ENCODE data around the gene LRRC56.

The LRRC56 gene

DNA sequence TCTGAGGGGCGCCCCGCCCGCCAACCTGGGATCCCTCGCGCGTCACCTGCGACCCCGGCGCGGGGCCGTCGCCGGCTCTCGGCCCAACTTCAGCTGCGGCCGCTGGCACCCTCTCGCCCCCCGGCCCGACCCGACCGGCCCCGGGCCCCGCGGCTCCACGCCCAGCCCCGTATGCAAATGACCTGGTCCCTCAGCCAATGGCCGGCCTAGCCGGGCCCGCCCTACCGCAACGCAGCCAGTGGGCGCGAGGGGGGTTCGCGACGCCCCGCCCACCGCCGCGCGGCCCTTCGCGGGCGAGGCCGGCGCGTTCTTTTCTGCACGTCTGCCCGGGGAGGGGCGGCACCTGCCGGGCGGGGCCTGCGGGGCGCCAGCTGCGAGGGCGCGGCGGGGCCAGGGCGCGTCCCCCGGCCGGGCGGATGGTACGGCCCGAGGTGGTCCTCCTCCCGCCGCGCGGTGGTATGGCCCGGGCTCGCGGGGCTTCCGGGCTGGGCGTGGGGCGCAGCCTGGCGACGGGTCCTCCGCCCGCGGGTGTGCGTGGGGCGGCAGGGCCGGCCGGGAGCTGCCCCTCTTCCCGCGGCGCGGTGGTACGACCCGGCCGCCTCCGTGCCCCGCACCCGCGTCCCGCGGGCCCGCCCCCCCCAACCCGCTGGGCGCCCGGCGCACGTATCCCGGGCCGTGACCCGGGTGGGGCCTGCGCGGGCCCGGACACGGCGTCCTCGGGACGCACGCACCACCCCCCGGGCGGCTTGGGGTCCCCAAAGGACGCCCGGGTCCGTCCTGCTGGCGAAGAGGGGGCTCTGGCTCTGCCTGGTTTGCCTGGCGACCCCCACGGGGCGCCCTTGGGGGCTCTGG lies 31.2 kb downstream of the LRRC56 start:
- Histone ChIP-seq H3K36me3 (ENCODE audit: control insufficient read depth in 2 of 2, insufficient read depth in 1 of 2, low read length in 2 of 2) (peaks cover 0 to 8% of the 10 kb centered on the region in 2 experiments; a peak in 1 of 3 replicates), H3K4me3 (ENCODE audit: low read depth, low read length) (peak overlapping the region; percentile 57), H3K4me1 (ENCODE audit: control insufficient read depth, insufficient read depth, low read length) (no peaks in the 10 kb centered on the region), H3K9me3 (ENCODE audit: control insufficient read depth, insufficient read depth, low read depth, low read length) (no peaks in the 10 kb centered on the region), H3K27ac (ENCODE audit: extremely low read depth, low read depth, low read length) (peak overlapping the region; percentile 73; the same call in 1 of the 2 replicates)
- POLR2A ChIA-PET, result interaction anchor here (0.9 to 1.6 kb wide), 3 partner anchors 9 to 236 kb away, joined by 3 to 4 read pairs (median 4); partner anchors contain the start of gene IRF7
- CTCF ChIA-PET, result interaction anchor here (0.8 kb wide), 1 partner anchor 50 kb away, joined by 4 read pairs; no protein-coding TSS in a partner anchor
- TF ChIP-seq ZNF112 (tag by site-specific recombination; IDR thresholded peaks at IDR 0.05) (no peak), ZBTB8A (tag by site-specific recombination; IDR thresholded peaks at IDR 0.05) (0 out of 2 replicates have a peak, but pooled peaks have one; percentile 13), ZNF623 (tag by site-specific recombination; IDR thresholded peaks at IDR 0.05) (no peak), ZNF23 (tag by site-specific recombination; IDR thresholded peaks at IDR 0.05; ENCODE audit: borderline replicate concordance) (no peak), ZBTB20 (tag by site-specific recombination; IDR thresholded peaks at IDR 0.05) (no peak), ZNF350 (tag by site-specific recombination; IDR thresholded peaks at IDR 0.05) (no peak), PRDM2 (tag by site-specific recombination; IDR thresholded peaks at IDR 0.05; ENCODE audit: borderline replicate concordance) (no peak), ZNF341 (tag by site-specific recombination; IDR thresholded peaks at IDR 0.05; ENCODE audit: low read depth) (no peak), SP7 (tag by site-specific recombination; IDR thresholded peaks at IDR 0.05) (no peak), ZNF335 (tag by site-specific recombination; conservative IDR thresholded peaks at IDR 0.05) (peak; percentile 29; the same call in 1 of the 2 replicates), ZNF37A (tag by site-specific recombination; IDR thresholded peaks at IDR 0.05) (no peak), ZNF174 (tag by site-specific recombination; IDR thresholded peaks at IDR 0.05) (no peak), ZNF707 (tag by site-specific recombination; IDR thresholded peaks at IDR 0.05) (no peak), KLF16 (tag by site-specific recombination; IDR thresholded peaks at IDR 0.05) (no peak), ZNF777 (tag by site-specific recombination; IDR thresholded peaks at IDR 0.05; ENCODE audit: borderline replicate concordance) (no peak), KLF8 (tag by site-specific recombination; IDR thresholded peaks at IDR 0.05) (no peak), ZNF747 (tag by site-specific recombination; IDR thresholded peaks at IDR 0.05) (no peak), ZNF274 (IDR thresholded peaks at IDR 0.05; ENCODE audit: low read length) (no peak), ZNF274 (tag by site-specific recombination; IDR thresholded peaks at IDR 0.05; ENCODE audit: borderline replicate concordance) (no peak)
- TF ChIP-seq, protein P1, sequence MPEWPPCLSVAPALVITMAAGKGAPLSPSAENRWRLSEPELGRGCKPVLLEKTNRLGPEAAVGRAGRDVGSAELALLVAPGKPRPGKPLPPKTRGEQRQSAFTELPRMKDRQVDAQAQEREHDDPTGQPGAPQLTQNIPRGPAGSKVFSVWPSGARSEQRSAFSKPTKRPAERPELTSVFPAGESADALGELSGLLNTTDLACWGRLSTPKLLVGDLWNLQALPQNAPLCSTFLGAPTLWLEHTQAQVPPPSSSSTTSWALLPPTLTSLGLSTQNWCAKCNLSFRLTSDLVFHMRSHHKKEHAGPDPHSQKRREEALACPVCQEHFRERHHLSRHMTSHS (tag by site-specific recombination; IDR thresholded peaks at IDR 0.05), result no peak
- TF ChIP-seq, protein P2, sequence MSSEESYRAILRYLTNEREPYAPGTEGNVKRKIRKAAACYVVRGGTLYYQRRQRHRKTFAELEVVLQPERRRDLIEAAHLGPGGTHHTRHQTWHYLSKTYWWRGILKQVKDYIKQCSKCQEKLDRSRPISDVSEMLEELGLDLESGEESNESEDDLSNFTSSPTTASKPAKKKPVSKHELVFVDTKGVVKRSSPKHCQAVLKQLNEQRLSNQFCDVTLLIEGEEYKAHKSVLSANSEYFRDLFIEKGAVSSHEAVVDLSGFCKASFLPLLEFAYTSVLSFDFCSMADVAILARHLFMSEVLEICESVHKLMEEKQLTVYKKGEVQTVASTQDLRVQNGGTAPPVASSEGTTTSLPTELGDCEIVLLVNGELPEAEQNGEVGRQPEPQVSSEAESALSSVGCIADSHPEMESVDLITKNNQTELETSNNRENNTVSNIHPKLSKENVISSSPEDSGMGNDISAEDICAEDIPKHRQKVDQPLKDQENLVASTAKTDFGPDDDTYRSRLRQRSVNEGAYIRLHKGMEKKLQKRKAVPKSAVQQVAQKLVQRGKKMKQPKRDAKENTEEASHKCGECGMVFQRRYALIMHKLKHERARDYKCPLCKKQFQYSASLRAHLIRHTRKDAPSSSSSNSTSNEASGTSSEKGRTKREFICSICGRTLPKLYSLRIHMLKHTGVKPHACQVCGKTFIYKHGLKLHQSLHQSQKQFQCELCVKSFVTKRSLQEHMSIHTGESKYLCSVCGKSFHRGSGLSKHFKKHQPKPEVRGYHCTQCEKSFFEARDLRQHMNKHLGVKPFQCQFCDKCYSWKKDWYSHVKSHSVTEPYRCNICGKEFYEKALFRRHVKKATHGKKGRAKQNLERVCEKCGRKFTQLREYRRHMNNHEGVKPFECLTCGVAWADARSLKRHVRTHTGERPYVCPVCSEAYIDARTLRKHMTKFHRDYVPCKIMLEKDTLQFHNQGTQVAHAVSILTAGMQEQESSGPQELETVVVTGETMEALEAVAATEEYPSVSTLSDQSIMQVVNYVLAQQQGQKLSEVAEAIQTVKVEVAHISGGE (tag by site-specific recombination; conservative IDR thresholded peaks at IDR 0.05; ENCODE audit: low read depth), result no peak
- TF ChIP-seq, protein P3, sequence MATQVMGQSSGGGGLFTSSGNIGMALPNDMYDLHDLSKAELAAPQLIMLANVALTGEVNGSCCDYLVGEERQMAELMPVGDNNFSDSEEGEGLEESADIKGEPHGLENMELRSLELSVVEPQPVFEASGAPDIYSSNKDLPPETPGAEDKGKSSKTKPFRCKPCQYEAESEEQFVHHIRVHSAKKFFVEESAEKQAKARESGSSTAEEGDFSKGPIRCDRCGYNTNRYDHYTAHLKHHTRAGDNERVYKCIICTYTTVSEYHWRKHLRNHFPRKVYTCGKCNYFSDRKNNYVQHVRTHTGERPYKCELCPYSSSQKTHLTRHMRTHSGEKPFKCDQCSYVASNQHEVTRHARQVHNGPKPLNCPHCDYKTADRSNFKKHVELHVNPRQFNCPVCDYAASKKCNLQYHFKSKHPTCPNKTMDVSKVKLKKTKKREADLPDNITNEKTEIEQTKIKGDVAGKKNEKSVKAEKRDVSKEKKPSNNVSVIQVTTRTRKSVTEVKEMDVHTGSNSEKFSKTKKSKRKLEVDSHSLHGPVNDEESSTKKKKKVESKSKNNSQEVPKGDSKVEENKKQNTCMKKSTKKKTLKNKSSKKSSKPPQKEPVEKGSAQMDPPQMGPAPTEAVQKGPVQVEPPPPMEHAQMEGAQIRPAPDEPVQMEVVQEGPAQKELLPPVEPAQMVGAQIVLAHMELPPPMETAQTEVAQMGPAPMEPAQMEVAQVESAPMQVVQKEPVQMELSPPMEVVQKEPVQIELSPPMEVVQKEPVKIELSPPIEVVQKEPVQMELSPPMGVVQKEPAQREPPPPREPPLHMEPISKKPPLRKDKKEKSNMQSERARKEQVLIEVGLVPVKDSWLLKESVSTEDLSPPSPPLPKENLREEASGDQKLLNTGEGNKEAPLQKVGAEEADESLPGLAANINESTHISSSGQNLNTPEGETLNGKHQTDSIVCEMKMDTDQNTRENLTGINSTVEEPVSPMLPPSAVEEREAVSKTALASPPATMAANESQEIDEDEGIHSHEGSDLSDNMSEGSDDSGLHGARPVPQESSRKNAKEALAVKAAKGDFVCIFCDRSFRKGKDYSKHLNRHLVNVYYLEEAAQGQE (tag by site-specific recombination; IDR thresholded peaks at IDR 0.05), result no peak

All from HEK293 (cell line).